SH-SY5Y (cell line): ENCODE results near the gene RPS15A.

ENCODE experiments used
- GATA2 ChIP-seq: IDR thresholded peaks from 2 replicates; pipeline ENCODE4 v1.6.1; 2011; ENCODE audit warnings: mild to moderate bottlenecking, low read depth, low read length
- GATA3 ChIP-seq: IDR thresholded peaks from 2 replicates; pipeline ENCODE4 v1.6.1; 2011; ENCODE audit warnings: low read depth, mild to moderate bottlenecking, low read length, moderate library complexity

GRCh38 chr16:18789850-18790706 is at the start of gene RPS15A:
- TF ChIP-seq GATA2: no peak
- TF ChIP-seq GATA3: no peak
